Mesothelial cell of epicardium (in vitro differentiated cells): ENCODE data around the gene ALOX5. TPM values are rescaled to one million over a fixed set of nuclear protein-coding genes. Genes with fewer than 3 reads are reported as not detected.

Experiments
- DNase-seq, 2 experiments: peaks; one replicate each; pipeline ENCODE4 v3.0.0; 2021; ENCODE audit warnings: low spot score in 2 of 2; ENCODE audit not compliant: unreplicated experiment in 2 of 2
- H3K27ac Mint-ChIP-seq: 2 replicates; pipeline ENCODE4 v1.8.0; 2021; ENCODE audit warnings: mixed read lengths
- H3K27me3 Mint-ChIP-seq: 2 replicates; pipeline ENCODE4 v1.8.0; 2021; ENCODE audit warnings: low read depth, mixed read lengths
- H3K36me3 Mint-ChIP-seq: 2 replicates; pipeline ENCODE4 v1.8.0; 2021; ENCODE audit warnings: mixed read lengths
- H3K4me1 Mint-ChIP-seq: 2 replicates; pipeline ENCODE4 v1.8.0; 2021; ENCODE audit warnings: mixed read lengths
- H3K4me3 Mint-ChIP-seq: 2 replicates; pipeline ENCODE4 v1.8.0; 2021; ENCODE audit warnings: mild to moderate bottlenecking, moderate library complexity, mixed read lengths
- H3K9me3 Mint-ChIP-seq: 2 replicates; pipeline ENCODE4 v1.8.0; 2021; ENCODE audit warnings: mixed read lengths
- CTCF ChIP-seq: fragments of 200-600 bp; sonication (generic); IDR thresholded peaks from one replicate; pipeline ENCODE4 v1.5.0; 2021; ENCODE audit warnings: antibody characterized with exemption; ENCODE audit not compliant: unreplicated experiment
- total RNA-seq: library from RNA; stranded (reverse); gene quantifications from 3 replicates; pipeline ENCODE4 v1.2.1, GENCODE V29; 2021

The ALOX5 gene
- total RNA-seq, 1 donor from 2014 or later, result 9.6 TPM

GRCh38 chr10:45452743-45453452, 78.9 kb downstream of the ALOX5 start:
- H3K4me3 Mint-ChIP-seq, result no peak overlapping the region
- peaks cover 5% of the 10 kb centered on the region for H3K36me3 Mint-ChIP-seq
- no peak for DNase-seq
- no peaks in the 10 kb centered on the region for H3K4me1 Mint-ChIP-seq
- no peak for TF ChIP-seq CTCF
- H3K9me3 Mint-ChIP-seq, result no peaks in the 10 kb centered on the region
- no peak overlapping the region for H3K27ac Mint-ChIP-seq
- no peaks in the 10 kb centered on the region for H3K27me3 Mint-ChIP-seq

- Mint-ChIP-seq H3K27ac (no peak overlapping the region), H3K9me3 (no peaks in the 10 kb centered on the region), H3K36me3 (peaks cover 5% of the 10 kb centered on the region), H3K4me1 (no peaks in the 10 kb centered on the region), H3K27me3 (no peaks in the 10 kb centered on the region), H3K4me3 (no peak overlapping the region)
- no peak for TF ChIP-seq CTCF
- no peak for DNase-seq
These were observed 79.7 kb downstream of the ALOX5 start for GRCh38 chr10:45453639-45454255.

DNA sequence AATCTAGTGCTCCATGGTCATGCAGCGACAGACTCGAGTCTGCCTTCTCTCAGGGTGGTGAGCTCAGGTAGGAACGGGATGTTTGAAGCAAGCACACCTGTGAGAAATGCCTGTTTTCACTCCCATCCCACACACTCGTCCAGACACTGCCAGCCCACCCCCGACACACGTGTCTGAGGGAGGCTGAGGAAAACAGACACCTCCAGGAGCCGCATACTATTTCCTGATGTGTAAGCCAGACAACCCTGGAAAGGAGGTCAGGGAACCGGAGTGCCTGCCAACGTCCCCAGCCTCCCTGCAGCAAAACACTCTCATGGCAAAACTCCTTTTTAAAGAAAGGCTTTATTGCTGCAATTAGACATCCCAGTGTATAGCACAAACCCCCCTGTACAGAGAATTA, 80.2 kb downstream of the ALOX5 start:
- H3K27ac Mint-ChIP-seq, result no peak overlapping the region
- peaks cover 10% of the 10 kb centered on the region for H3K36me3 Mint-ChIP-seq
- no peaks in the 10 kb centered on the region for H3K9me3 Mint-ChIP-seq
- no peak for DNase-seq
- no peak for TF ChIP-seq CTCF
- H3K27me3 Mint-ChIP-seq, result no peaks in the 10 kb centered on the region
- no peak overlapping the region for H3K4me3 Mint-ChIP-seq
- H3K4me1 Mint-ChIP-seq, result no peaks in the 10 kb centered on the region

DNA sequence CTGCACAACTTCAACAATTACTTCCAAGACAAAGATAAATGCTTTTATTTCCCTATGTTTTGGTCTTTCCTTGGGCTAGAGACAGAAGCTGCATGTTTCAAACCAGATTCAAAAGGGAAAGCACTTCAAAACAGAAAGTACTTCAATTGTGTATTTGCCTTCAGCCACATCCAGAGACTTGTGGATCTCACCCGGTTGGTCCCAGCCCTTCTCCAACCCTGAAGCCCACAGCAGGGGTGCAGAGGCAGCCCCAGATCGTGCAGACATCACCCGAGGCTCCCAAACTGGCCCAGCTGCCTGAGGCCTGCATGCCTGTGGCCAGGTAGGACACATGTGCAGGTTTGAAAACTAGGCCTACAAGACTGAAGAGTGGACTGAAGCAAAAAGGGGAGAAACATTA, 80.8 kb downstream of the ALOX5 start:
- H3K27ac Mint-ChIP-seq, result no peak overlapping the region
- peaks cover 11% of the 10 kb centered on the region for H3K36me3 Mint-ChIP-seq
- H3K4me3 Mint-ChIP-seq, result no peak overlapping the region
- no peak for TF ChIP-seq CTCF
- DNase-seq, result no peak
- no peaks in the 10 kb centered on the region for H3K9me3 Mint-ChIP-seq
- H3K27me3 Mint-ChIP-seq, result no peaks in the 10 kb centered on the region
- no peaks in the 10 kb centered on the region for H3K4me1 Mint-ChIP-seq

GRCh38 chr10:45456233-45456632, 82.2 kb downstream of the ALOX5 start:
- Mint-ChIP-seq H3K27ac (no peak overlapping the region), H3K4me3 (no peak overlapping the region), H3K4me1 (no peaks in the 10 kb centered on the region), H3K27me3 (no peaks in the 10 kb centered on the region), H3K9me3 (no peaks in the 10 kb centered on the region), H3K36me3 (peaks cover 11% of the 10 kb centered on the region)
- no peak for TF ChIP-seq CTCF
- no peak for DNase-seq
